COLO668 (cell line): ENCODE results near the gene U2AF1L4.
A peak's percentile ranks its signal among the peaks of the same experiment; 100 is the strongest.
"Not testable (repeated sequence)": the region's sequence is repeated elsewhere in the genome, so short reads cannot be mapped to it uniquely, and the experiment has no call there.

Experiments
- DNase-seq: peaks from one replicate; lab custom pipeline; 2025; ENCODE audit not compliant: unreplicated experiment; lab: John Stamatoyannopoulos, UW

U2AF1L4 gene

GRCh38 chr19:35727956-35728706, 17.1 kb downstream of the U2AF1L4 start:
- no peak for DNase-seq

GRCh38 chr19:35727053-35727955, 17.9 kb downstream of the U2AF1L4 start:
- DNase-seq = no peak

- DNase-seq = no peak
These were observed 19.9 kb downstream of the U2AF1L4 start for GRCh38 chr19:35725216-35725861.

- no peak for DNase-seq
These were observed 20.7 kb downstream of the U2AF1L4 start for GRCh38 chr19:35724560-35724959.

- DNase-seq = not testable (repeated sequence)
These were observed 21.1 kb downstream of the U2AF1L4 start for GRCh38 chr19:35724132-35724531.

- DNase-seq = no peak
These were observed 21.5 kb downstream of the U2AF1L4 start for GRCh38 chr19:35723671-35724070.

GRCh38 chr19:35722897-35723296, 22.3 kb downstream of the U2AF1L4 start:
- no peak for DNase-seq

GRCh38 chr19:35722461-35722860, 22.8 kb downstream of the U2AF1L4 start:
- DNase-seq = no peak

- no peak for DNase-seq
These were observed 23.8 kb downstream of the U2AF1L4 start for GRCh38 chr19:35721374-35721773.

GRCh38 chr19:35720648-35721047, 24.6 kb downstream of the U2AF1L4 start:
- no peak for DNase-seq

- no peak for DNase-seq
These were observed 25.1 kb downstream of the U2AF1L4 start for GRCh38 chr19:35720163-35720524.

- DNase-seq = no peak
These were observed 25.6 kb downstream of the U2AF1L4 start for GRCh38 chr19:35719402-35720162.

- DNase-seq = peak; percentile 33
These were observed 26.7 kb downstream of the U2AF1L4 start for GRCh38 chr19:35718345-35719041.

- DNase-seq = peak; percentile 97
These were observed 27.4 kb downstream of the U2AF1L4 start, which contains the start of gene KMT2B for GRCh38 chr19:35717665-35718344. Gene KMT2B (plus strand): TSS chr19:35718003. CDS start chr19:35718019, 16 bp downstream.

- peak; percentile 87 for DNase-seq
These were observed 28.2 kb downstream of the U2AF1L4 start for GRCh38 chr19:35716801-35717664.

- DNase-seq = peak; percentile 68
These were observed 29.0 kb downstream of the U2AF1L4 start for GRCh38 chr19:35715981-35716800.

GRCh38 chr19:35715355-35715809, 29.8 kb downstream of the U2AF1L4 start:
- DNase-seq = no peak
